GM12872 (cell line): ENCODE results near the gene IRF9.

ENCODE experiments used
- CTCF ChIP-seq: IDR thresholded peaks from 3 replicates; pipeline ENCODE4 v1.5.1; 2011; ENCODE audit warnings: low read depth, mild to moderate bottlenecking, low read length, moderate library complexity; ENCODE audit not compliant: insufficient read depth

The IRF9 gene

GRCh38 chr14:24178399-24179178 is 17.5 kb downstream of the IRF9 start:
- no peak for TF ChIP-seq CTCF

- no peak for TF ChIP-seq CTCF
Observed at GRCh38 chr14:24179294-24179960, 18.4 kb downstream of the IRF9 start.

- no peak for TF ChIP-seq CTCF
Observed at GRCh38 chr14:24179961-24180796, 19.1 kb downstream of the IRF9 start.

- TF ChIP-seq CTCF, result no peak
Observed at GRCh38 chr14:24181371-24182077, 20.5 kb downstream of the IRF9 start.

- TF ChIP-seq CTCF, result no peak
Observed at GRCh38 chr14:24182110-24182882, 21.2 kb downstream of the IRF9 start.

GRCh38 chr14:24183014-24183481 is 22.0 kb downstream of the IRF9 start:
- TF ChIP-seq CTCF, result no peak
